HCT116 (cell line): ENCODE measurements around the gene CAPZA2. TPM values are rescaled to one million over a fixed set of nuclear protein-coding genes. Genes with fewer than 3 reads are reported as not detected.

Experiments used
- ATAC-seq: fragments of 200-7000 bp; cut with Tn5 transposase; 2 replicates; pipeline ENCODE4 v1.9.1; 2020; ENCODE audit warnings: mild to moderate bottlenecking, moderate library complexity
- BruUV-seq: library from RNA; stranded (reverse); fragments of 400-500 nt; replicated peaks from 2 replicates; lab custom pipeline; 2021; lab: Mats Ljungman, UMichigan
- CTCF ChIA-PET: fragments of 300-600 bp; sonication (Branson Sonifier 250); formaldehyde crosslinking; loops from one replicate; lab custom pipeline; 2021; ENCODE audit warnings: antibody characterized with exemption; lab: Charles Lee
- POLR2A ChIA-PET: fragments of 300-600, 350-600 bp; sonication (Branson Sonifier 250); formaldehyde crosslinking; loops from one replicate; lab custom pipeline; 2021; ENCODE audit warnings: antibody characterized with exemption; lab: Charles Lee
- RAD21 ChIA-PET, 2 experiments: fragments of 300-600 bp; sonication (Branson Sonifier 250); formaldehyde crosslinking; loops; one replicate each; lab custom pipeline; 2023; ENCODE audit warnings: low total read pairs in 2 of 2; ENCODE audit not compliant: uncharacterized antibody in 2 of 2, unreplicated experiment in 2 of 2, low non-redundant PET in 1 of 2; lab: Charles Lee
- DNase-seq: peaks from one replicate; pipeline ENCODE4 v3.0.0-alpha.2; 2010; ENCODE audit warnings: low read depth, low spot score
- H2AFZ ChIP-seq: fragments of 200-600 bp; shearing (Covaris generic), sonication (generic); 2 replicates; pipeline ENCODE4 v1.6.1; 2017; ENCODE audit warnings: low read depth, mixed run types, mixed read lengths, antibody characterized with exemption, low read length; ENCODE audit not compliant: poor library complexity, severe bottlenecking
- H3K27ac ChIP-seq: 2 replicates; pipeline ENCODE4 v1.5.1; 2012; ENCODE audit warnings: low read depth, low read length
- H3K27me3 ChIP-seq: fragments of 200-600 bp; sonication (generic); 2 replicates; pipeline ENCODE4 v1.6.1; 2016; ENCODE audit warnings: mixed run types, low read length, mixed read lengths; ENCODE audit not compliant: insufficient read depth
- H3K36me3 ChIP-seq, 2 experiments: fragments of 200-500 bp in 1 of 2; fragments of 200-600 bp in 1 of 2; sonication (Bioruptor generic) in 1 of 2; sonication (generic) in 1 of 2; 2 replicates each; pipeline versions ENCODE4 v1.5.1 to v1.6.1; 2014 to 2016; ENCODE audit warnings: low read length in 2 of 2, inconsistent platforms in 1 of 2, mixed read lengths in 1 of 2, mixed run types in 1 of 2; ENCODE audit not compliant: insufficient read depth in 2 of 2, control insufficient read depth in 1 of 2
- H3K4me1 ChIP-seq, 2 experiments: fragments of 200-600 bp in 1 of 2; sonication (generic) in 1 of 2; 2 replicates each; pipeline versions ENCODE4 v1.5.1 to v1.6.1; 2012 to 2017; ENCODE audit warnings: low read length in 2 of 2, inconsistent platforms in 1 of 2, mild to moderate bottlenecking in 1 of 2, mixed read lengths in 1 of 2, mixed run types in 1 of 2, moderate library complexity in 1 of 2; ENCODE audit not compliant: insufficient read depth in 2 of 2, control insufficient read depth in 1 of 2
- H3K4me2 ChIP-seq: fragments of 200-600 bp; sonication (generic); 2 replicates; pipeline ENCODE4 v1.6.1; 2017; ENCODE audit warnings: mixed run types, low read length, mixed read lengths
- H3K4me3 ChIP-seq, 2 experiments: fragments of 200-600 bp in 1 of 2; sonication (generic) in 1 of 2; replicated peaks in 1 of 2; 2 replicates each; pipeline ENCODE4 v1.5.1; 2011 to 2016; ENCODE audit warnings: low read length in 2 of 2, control low read depth in 1 of 2, low read depth in 1 of 2, mild to moderate bottlenecking in 1 of 2, mixed read lengths in 1 of 2, mixed run types in 1 of 2
- H3K79me2 ChIP-seq: fragments of 200-600 bp; sonication (generic); 2 replicates; pipeline ENCODE4 v1.6.1; 2017; ENCODE audit warnings: mild to moderate bottlenecking, mixed run types, low read length, moderate library complexity, mixed read lengths; ENCODE audit not compliant: insufficient read depth
- H3K9ac ChIP-seq: fragments of 200-600 bp; sonication (generic); 2 replicates; pipeline ENCODE4 v1.6.1; 2016; ENCODE audit warnings: low read length, mixed read lengths
- H3K9me2 ChIP-seq: fragments of 200-600 bp; sonication (generic), shearing (Covaris generic); 2 replicates; pipeline ENCODE4 v1.6.1; 2017; ENCODE audit warnings: mixed run types, mild to moderate bottlenecking, moderate library complexity; ENCODE audit not compliant: insufficient read depth
- H3K9me3 ChIP-seq, 2 experiments: fragments of 200-500 bp in 1 of 2; fragments of 200-600 bp in 1 of 2; sonication (Bioruptor generic) in 1 of 2; sonication (generic) in 1 of 2; 2 replicates each; pipeline ENCODE4 v1.6.1; 2014 to 2017; ENCODE audit warnings: low read length in 2 of 2, mixed read lengths in 2 of 2, inconsistent platforms in 1 of 2, low read depth in 1 of 2, mild to moderate bottlenecking in 1 of 2, mixed run types in 1 of 2, moderate library complexity in 1 of 2; ENCODE audit not compliant: control insufficient read depth in 1 of 2, insufficient read depth in 1 of 2
- H4K20me1 ChIP-seq: fragments of 200-600 bp; sonication (generic), shearing (Covaris generic); 2 replicates; pipeline ENCODE4 v1.6.1; 2017; ENCODE audit warnings: mixed run types, mild to moderate bottlenecking, moderate library complexity; ENCODE audit not compliant: insufficient read depth
- ATF3 ChIP-seq: IDR thresholded peaks from 2 replicates; pipeline ENCODE4 v1.6.1; 2012
- CBX3 ChIP-seq: IDR thresholded peaks from 2 replicates; pipeline ENCODE4 v1.6.1; 2012; ENCODE audit warnings: low read depth
- CEBPB ChIP-seq: IDR thresholded peaks from 2 replicates; pipeline ENCODE4 v1.6.1; 2012; ENCODE audit warnings: low read depth
- CTCF ChIP-seq, 3 experiments: fragments of 200-600 bp in 1 of 3; sonication (generic) in 1 of 3; IDR thresholded peaks in 2 of 3; conservative IDR thresholded peaks in 1 of 3; 2 replicates each; pipeline ENCODE4 v1.5.1; 2012 to 2017; ENCODE audit warnings: low read depth in 2 of 3, low read length in 2 of 3, antibody characterized with exemption in 1 of 3, borderline replicate concordance in 1 of 3, control low read depth in 1 of 3, mild to moderate bottlenecking in 1 of 3, mixed read lengths in 1 of 3, mixed run types in 1 of 3, moderate library complexity in 1 of 3; ENCODE audit not compliant: insufficient read depth in 1 of 3
- EGR1 ChIP-seq: IDR thresholded peaks from 2 replicates; pipeline ENCODE4 v1.6.1; 2012; ENCODE audit warnings: low read depth
- EZH2 ChIP-seq: fragments of 200-600 bp; sonication (generic); IDR thresholded peaks from 2 replicates; pipeline ENCODE4 v1.6.1; 2017; ENCODE audit warnings: antibody characterized with exemption, mixed run types
- FOSL1 ChIP-seq: IDR thresholded peaks from 2 replicates; pipeline ENCODE4 v1.6.1; 2012; ENCODE audit warnings: low read depth
- MAX ChIP-seq: IDR thresholded peaks from 2 replicates; pipeline ENCODE4 v1.6.1; 2012
- RAD21 ChIP-seq: IDR thresholded peaks from 2 replicates; pipeline ENCODE4 v1.6.1; 2012; ENCODE audit warnings: low read depth, mild to moderate bottlenecking
- SIN3A ChIP-seq: IDR thresholded peaks from 2 replicates; pipeline ENCODE4 v1.6.1; 2012; ENCODE audit warnings: low read depth
- SP1 ChIP-seq: IDR thresholded peaks from 2 replicates; pipeline ENCODE4 v1.6.1; 2012; ENCODE audit warnings: low read depth
- SRF ChIP-seq: IDR thresholded peaks from 2 replicates; pipeline ENCODE4 v1.6.1; 2012; ENCODE audit warnings: low read depth
- TCF7L2 ChIP-seq: IDR thresholded peaks from 2 replicates; pipeline ENCODE4 v1.7.0; 2011; ENCODE audit warnings: borderline replicate concordance, inconsistent platforms; ENCODE audit not compliant: insufficient read depth, insufficient read length; ENCODE audit errors: extremely low read depth
- ZBTB33 ChIP-seq: IDR thresholded peaks from 2 replicates; pipeline ENCODE4 v1.6.1; 2011; ENCODE audit warnings: mild to moderate bottlenecking, low read length, moderate library complexity; ENCODE audit not compliant: insufficient replicate concordance; ENCODE audit errors: extremely low read depth
- ZFX ChIP-seq: fragments of 450-650 bp; IDR thresholded peaks from 2 replicates; pipeline ENCODE4 v1.6.1; 2017
- ZNF274 ChIP-seq: fragments of 200-500 bp; sonication (Bioruptor generic); IDR thresholded peaks from 2 replicates; pipeline ENCODE4 v1.6.1; 2014; ENCODE audit warnings: mild to moderate bottlenecking, low read depth, low read length, inconsistent platforms
- intact Hi-C: fragments of 100-400 bp; cut with micrococcal nuclease; formaldehyde crosslinking; loops from 2 replicates; pipeline ENCODE4 v1.10.0; 2022
- total RNA-seq: library from RNA; stranded (reverse); gene quantifications from one replicate; pipeline ENCODE4 v1.2.1, GENCODE V29; 2021; ENCODE audit not compliant: unreplicated experiment

CAPZA2 gene
- total RNA-seq, 1 experiment from 2014 or later: 135 TPM

- Histone ChIP-seq H3K27me3 (no peaks in the 10 kb centered on the region), H3K9me2 (no peaks in the 10 kb centered on the region), H3K4me3 (no peak overlapping the region), H3K9me3 (no peaks in the 10 kb centered on the region)
- no peak for DNase-seq
- RAD21 ChIA-PET: no interaction called here
- ATAC-seq: no peak
- TF ChIP-seq CEBPB (no peak), MAX (no peak), CTCF (IDR thresholded peaks at IDR 0.05 in 2 of 3, conservative IDR thresholded peaks at IDR 0.05 in 1 of 3; ENCODE audit: borderline replicate concordance in 1 of 3, insufficient read depth in 1 of 3, low read depth in 2 of 3, low read length in 2 of 3) (no peak), TCF7L2 (no peak), SRF (no peak), ZNF274 (no peak), SIN3A (no peak), ZBTB33 (no peak), SP1 (no peak), EZH2 (no peak), EGR1 (no peak), FOSL1 (no peak), CBX3 (no peak), ATF3 (no peak), ZFX (no peak), RAD21 (no peak)
- TF ChIP-seq, all 23 proteins: peak for 0
- H4K20me1 ChIP-seq: no peaks in the 10 kb centered on the region
- no peak overlapping the region for H2AFZ ChIP-seq
- no peak overlapping the region for H3K27ac ChIP-seq
- H3K36me3 ChIP-seq: no peaks in the 10 kb centered on the region
- BruUV-seq: no TSS peak
- ChIA-PET CTCF (no interaction called here), POLR2A (no interaction called here)
- peaks cover 12% of the 10 kb centered on the region for H3K79me2 ChIP-seq
- peaks cover 13 to 29% of the 10 kb centered on the region in 2 experiments for H3K4me1 ChIP-seq
- no peak overlapping the region for H3K9ac ChIP-seq
- H3K4me2 ChIP-seq: no peak overlapping the region
- intact Hi-C loops: no loop called here
Measured at GRCh38 chr7:116949941-116950801, 87.8 kb downstream of the CAPZA2 start.
